ENCODE data around the gene TRPM8. TPM values are rescaled to one million over a fixed set of nuclear protein-coding genes. Genes with fewer than 3 reads are reported as not detected.

TRPM8 gene
- total and polyA plus RNA-seq, 2 experiments from 2014 or later, result 0.11 to 0.14 TPM

- H3K9me3 Mint-ChIP-seq, result peaks cover 27% of the 10 kb centered on the region
- H3K27ac Mint-ChIP-seq, result no peak overlapping the region
- no peak for DNase-seq (ENCODE audit: low spot score)
- H3K27ac ChIP-seq (ENCODE audit: low read depth), result no peak overlapping the region
- no peaks in the 10 kb centered on the region for H3K9me2 ChIP-seq (ENCODE audit: insufficient read depth)
- no peaks in the 10 kb centered on the region for H4K20me1 ChIP-seq (replicated peaks; ENCODE audit: insufficient read depth)
- no peaks in the 10 kb centered on the region for H3K4me1 Mint-ChIP-seq
- no peak overlapping the region for H3K4me3 ChIP-seq
- no peak overlapping the region for H3K4me3 Mint-ChIP-seq
- H3F3A ChIP-seq (replicated peaks; ENCODE audit: low read depth), result no peaks in the 10 kb centered on the region
- peaks cover 4% of the 10 kb centered on the region for H3K27me3 Mint-ChIP-seq (ENCODE audit: insufficient read depth, low read depth, poor library complexity)
- no peaks in the 10 kb centered on the region for H3K36me3 ChIP-seq (ENCODE audit: insufficient read depth)
- TF ChIP-seq EZH2 (IDR thresholded peaks at IDR 0.05; ENCODE audit: low read depth, unreplicated experiment), result no peak
- TF ChIP-seq ZNF331 (CRISPR knock-in tag; IDR thresholded peaks at IDR 0.05; ENCODE audit: low read depth), result no peak
- TF ChIP-seq ZNF462 (CRISPR knock-in tag; IDR thresholded peaks at IDR 0.05), result no peak
- TF ChIP-seq ZNF114 (CRISPR knock-in tag; IDR thresholded peaks at IDR 0.05), result no peak
- no peak for TF ChIP-seq POLR2AphosphoS5 (IDR thresholded peaks at IDR 0.05; ENCODE audit: low read depth)
- TF ChIP-seq NANOG (IDR thresholded peaks at IDR 0.05; ENCODE audit: borderline replicate concordance), result no peak
- no peak for TF ChIP-seq CTCF (conservative IDR thresholded peaks at IDR 0.05; ENCODE audit: low read depth in 2 of 2)
- TF ChIP-seq CREB1 (CRISPR knock-in tag; IDR thresholded peaks at IDR 0.05; ENCODE audit: low read depth), result no peak
- TF ChIP-seq REST (IDR thresholded peaks at IDR 0.05; ENCODE audit: unreplicated experiment), result no peak
- TF ChIP-seq JUNB (IDR thresholded peaks at IDR 0.05; ENCODE audit: unreplicated experiment), result no peak
- no peak for TF ChIP-seq ETS1 (IDR thresholded peaks at IDR 0.05)
- no peak for TF ChIP-seq EZH2phosphoT487 (IDR thresholded peaks at IDR 0.05; ENCODE audit: unreplicated experiment)
- TF ChIP-seq STAT1 (IDR thresholded peaks at IDR 0.05; ENCODE audit: unreplicated experiment), result no peak
- no peak overlapping the region for H3K4me2 ChIP-seq
- 0 out of 2 replicates have a peak, but pooled peaks cover under 1% of the 10 kb centered on the region for H3K4me1 ChIP-seq (ENCODE audit: insufficient read depth)
- no peaks in the 10 kb centered on the region for H3K79me2 ChIP-seq (replicated peaks; ENCODE audit: insufficient read depth)
- H2AFZ ChIP-seq, result no peak overlapping the region
- no peak for ATAC-seq
- peaks cover 6% of the 10 kb centered on the region; the same call in 2 of the 3 replicates for H3K36me3 Mint-ChIP-seq (ENCODE audit: low read depth)
- H3K27me3 ChIP-seq (ENCODE audit: insufficient read depth), result no peaks in the 10 kb centered on the region
Observed at GRCh38 chr2:233990261-233990798, 73.2 kb downstream of the TRPM8 start.

Data from GM23338 (cell line).